ENCODE data around the gene EDC4.

EDC4 gene

GRCh38 chr16:67880584-67880983, 7.7 kb downstream of the EDC4 start:
- DNase-seq, result no peak

- no peak for DNase-seq
These were observed 8.8 kb downstream of the EDC4 start for GRCh38 chr16:67881621-67882161.

- no peak for DNase-seq
These were observed 9.7 kb downstream of the EDC4 start for GRCh38 chr16:67882374-67883145.

- no peak for DNase-seq
These were observed 10.5 kb downstream of the EDC4 start for GRCh38 chr16:67883146-67883871.

- DNase-seq, result peak; percentile 19
These were observed 11.0 kb downstream of the EDC4 start for GRCh38 chr16:67883872-67884261.

GRCh38 chr16:67884684-67885083, 11.8 kb downstream of the EDC4 start, which contains the start of gene NRN1L:
TSS of gene NRN1L (plus strand) at chr16:67884885. CDS start at chr16:67884904, 19 bp downstream.
- peak; percentile 89 for DNase-seq

- no peak for DNase-seq
These were observed 12.7 kb downstream of the EDC4 start for GRCh38 chr16:67885545-67885944.

- DNase-seq, result no peak
These were observed 13.1 kb downstream of the EDC4 start for GRCh38 chr16:67885976-67886375.

- no peak for DNase-seq
These were observed 13.5 kb downstream of the EDC4 start for GRCh38 chr16:67886387-67886786.

- no peak for DNase-seq
These were observed 15.5 kb downstream of the EDC4 start for GRCh38 chr16:67888331-67888730.

GRCh38 chr16:67892375-67892774, 19.5 kb downstream of the EDC4 start:
- DNase-seq, result no peak

- DNase-seq, result peak; percentile 96
These were observed 20.3 kb downstream of the EDC4 start, which contains the start of gene PSKH1 for GRCh38 chr16:67892899-67893742. TSS of gene PSKH1 (plus strand) at chr16:67893254. CDS start at chr16:67908750, 15,496 bp downstream.

- DNase-seq, result no peak
These were observed 21.0 kb downstream of the EDC4 start for GRCh38 chr16:67893743-67894399.

- no peak for DNase-seq
These were observed 24.4 kb downstream of the EDC4 start for GRCh38 chr16:67897231-67897630.

GRCh38 chr16:67901734-67902133, 28.9 kb downstream of the EDC4 start:
- no peak for DNase-seq

GRCh38 chr16:67902831-67903230, 30.0 kb downstream of the EDC4 start:
- DNase-seq, result no peak

- no peak for DNase-seq
These were observed 34.7 kb downstream of the EDC4 start for GRCh38 chr16:67907397-67908180.

GRCh38 chr16:67909056-67909742, 36.3 kb downstream of the EDC4 start:
- no peak for DNase-seq

- no peak for DNase-seq
These were observed 37.3 kb downstream of the EDC4 start for GRCh38 chr16:67910158-67910557.

- DNase-seq, result no peak
These were observed 42.1 kb downstream of the EDC4 start for GRCh38 chr16:67914758-67915495.
